ENCODE results near the gene COLEC11. TPM values are rescaled to one million over a fixed set of nuclear protein-coding genes. Genes with fewer than 3 reads are reported as not detected.
"Not testable (repeated sequence)": the region's sequence is repeated elsewhere in the genome, so short reads cannot be mapped to it uniquely, and the experiment has no call there.

COLEC11 gene
- total RNA-seq, result not detected

- no peak for DNase-seq
These were observed at the start of gene COLEC11 for GRCh38 chr2:3594493-3595281. COLEC11 (plus strand) TSS chr2:3595112; CDS start chr2:3604341, 9,229 bp downstream.

DNA sequence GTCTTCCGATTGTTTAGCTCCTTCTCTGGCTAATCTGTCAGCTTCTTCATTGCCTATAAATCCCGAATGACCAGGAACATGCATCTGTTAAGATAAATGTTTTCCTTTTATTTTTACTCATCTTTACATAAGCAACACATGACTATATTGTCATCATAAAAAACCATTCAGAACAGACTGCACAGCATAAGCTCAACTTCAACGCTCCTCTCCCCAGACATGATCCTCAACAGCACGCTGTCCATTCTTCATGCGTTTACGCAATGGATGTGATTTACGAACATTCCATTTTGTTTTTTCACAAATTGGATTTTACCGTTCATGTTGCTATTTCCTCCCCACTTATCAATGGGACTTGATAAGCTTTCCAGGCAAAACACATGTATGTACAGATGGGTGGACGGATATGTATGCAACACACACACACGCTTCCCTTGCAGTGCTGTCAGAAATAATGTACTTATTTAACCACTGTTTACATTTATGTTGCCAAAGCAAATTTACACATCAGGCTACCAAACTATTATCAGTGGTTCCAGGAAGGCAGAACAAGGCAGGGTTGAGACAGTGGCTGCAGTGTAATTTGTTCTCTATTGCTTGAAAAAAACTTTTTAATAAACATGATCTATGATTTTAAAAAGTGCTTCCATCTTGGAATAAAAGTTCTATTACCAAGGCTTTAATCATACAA is 49.0 kb upstream of the COLEC11 start:
- DNase-seq, result no peak

DNA sequence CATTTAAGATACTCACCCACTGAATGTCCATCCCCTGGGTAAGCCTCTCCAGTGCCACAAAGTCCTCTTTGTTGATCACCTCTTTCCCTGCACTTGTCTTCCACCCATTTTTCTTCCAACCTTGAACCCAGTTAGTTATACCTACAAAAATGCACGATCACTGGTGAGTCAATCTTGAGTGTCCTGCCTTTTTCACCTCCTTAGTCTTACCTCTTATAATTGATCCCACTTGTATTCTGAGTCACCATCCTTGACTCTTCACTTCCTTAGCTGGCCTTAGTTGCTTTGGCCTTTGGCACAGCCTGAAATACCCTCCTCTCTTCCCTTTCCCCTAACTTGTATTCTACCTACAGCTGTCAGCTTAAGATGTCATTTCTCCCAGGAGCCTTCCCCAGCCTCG is 47.0 kb upstream of the COLEC11 start:
- DNase-seq, result no peak

GRCh38 chr2:3553946-3554345 is 41.0 kb upstream of the COLEC11 start:
- no peak for DNase-seq

DNA sequence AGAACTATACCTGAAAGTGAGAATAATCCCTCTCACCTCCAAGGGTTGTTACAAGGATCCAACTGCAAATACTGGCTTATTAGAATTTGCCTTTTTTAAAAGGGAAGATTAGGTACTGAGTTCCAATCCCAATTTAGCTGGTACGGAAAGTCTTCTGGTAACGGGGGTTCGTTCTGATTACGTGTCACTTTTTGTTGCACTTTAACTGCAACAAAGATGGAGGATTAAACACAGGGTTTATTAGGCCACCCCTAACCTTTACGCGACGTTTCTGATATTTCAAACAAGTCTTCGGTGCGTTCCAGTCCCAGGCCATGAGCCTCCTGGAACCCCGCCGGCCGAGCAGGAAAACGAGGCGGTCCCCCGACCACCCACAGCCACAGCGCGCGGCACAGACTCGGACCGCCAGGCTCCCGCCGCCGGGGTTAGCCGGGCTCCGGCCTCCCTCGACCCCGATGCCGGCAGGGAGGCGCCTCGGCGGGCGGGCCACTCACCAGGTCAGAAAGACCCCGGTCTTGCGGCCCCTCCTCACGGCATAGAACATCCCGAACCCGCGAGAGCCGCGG is 37.2 kb upstream of the COLEC11 start:
- DNase-seq, result no peak

DNA sequence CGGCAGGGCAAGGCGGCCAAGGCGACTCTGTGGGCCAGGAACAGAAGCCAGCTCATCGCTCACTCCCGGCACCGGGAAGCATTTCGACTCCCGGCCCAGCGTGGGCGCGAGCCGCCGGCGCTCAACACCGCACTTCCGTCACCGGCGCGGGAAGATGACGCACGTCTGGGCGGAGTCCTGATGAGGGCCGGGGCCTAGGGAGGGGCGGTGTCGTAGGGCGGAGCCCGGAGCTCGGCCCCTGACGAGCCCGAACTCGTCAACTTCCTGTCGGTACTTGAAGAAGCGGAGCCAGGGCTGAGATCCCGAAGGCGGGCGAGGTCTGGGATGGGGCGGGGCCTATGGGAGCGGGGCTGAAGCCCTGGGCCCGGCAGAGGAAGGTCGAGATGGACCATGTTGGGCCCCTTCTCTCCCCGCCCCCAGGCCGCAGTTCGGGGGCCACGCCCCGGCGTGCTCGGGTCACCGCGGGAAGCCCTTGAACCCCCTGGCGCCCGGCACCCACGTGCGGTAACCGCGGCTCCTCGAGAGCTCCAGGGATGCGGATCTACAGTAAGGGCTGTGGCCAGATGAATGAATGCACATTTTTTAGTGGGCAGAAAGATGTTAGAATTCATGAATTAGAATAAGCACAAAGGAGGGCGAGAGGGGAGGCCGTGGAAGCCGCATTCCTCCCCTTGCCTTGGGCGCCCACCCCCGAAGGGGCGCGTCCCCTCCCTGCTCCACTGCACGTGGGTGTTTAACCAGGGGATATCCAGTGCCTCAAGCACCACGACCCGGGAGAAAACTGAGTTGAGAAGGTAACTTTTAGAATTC is 36.5 kb upstream of the COLEC11 start, which contains the start of gene RNASEH1:
RNASEH1 (minus strand) TSS at position 129 of the 810 bp plus-strand sequence; CDS start at position 56, 73 bp downstream.
- DNase-seq, result peak; percentile 99

- DNase-seq, result no peak
These were observed 31.4 kb upstream of the COLEC11 start for GRCh38 chr2:3563521-3563976.

GRCh38 chr2:3565117-3565516 is 29.8 kb upstream of the COLEC11 start:
- DNase-seq, result no peak

GRCh38 chr2:3566806-3567205 is 28.1 kb upstream of the COLEC11 start:
- DNase-seq, result no peak

GRCh38 chr2:3569656-3570055 is 25.3 kb upstream of the COLEC11 start:
- not testable (repeated sequence) for DNase-seq

GRCh38 chr2:3571284-3571683 is 23.6 kb upstream of the COLEC11 start:
- no peak for DNase-seq

DNA sequence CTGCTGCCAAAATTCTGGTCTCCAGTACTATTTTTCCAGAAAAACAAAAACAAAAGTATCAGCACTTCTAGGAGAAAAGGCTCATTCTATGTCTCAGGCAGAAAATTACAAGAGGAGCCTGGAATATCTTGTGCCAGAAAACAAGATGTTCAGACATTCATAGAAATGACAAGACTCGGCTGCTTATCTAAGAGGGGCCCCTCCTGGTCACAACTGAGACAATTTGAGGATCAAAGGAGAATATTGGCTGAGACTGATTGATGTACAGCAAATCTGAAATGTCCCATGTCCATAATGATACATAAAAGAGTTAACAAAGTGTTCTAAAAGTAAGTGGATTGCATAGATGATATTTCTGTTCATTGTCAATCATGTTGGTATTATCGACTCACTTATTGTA is 22.3 kb upstream of the COLEC11 start:
- DNase-seq, result no peak

GRCh38 chr2:3574155-3574554 is 20.8 kb upstream of the COLEC11 start:
- no peak for DNase-seq

- DNase-seq, result peak; percentile 25
These were observed 19.2 kb upstream of the COLEC11 start for GRCh38 chr2:3575534-3576262.

DNA sequence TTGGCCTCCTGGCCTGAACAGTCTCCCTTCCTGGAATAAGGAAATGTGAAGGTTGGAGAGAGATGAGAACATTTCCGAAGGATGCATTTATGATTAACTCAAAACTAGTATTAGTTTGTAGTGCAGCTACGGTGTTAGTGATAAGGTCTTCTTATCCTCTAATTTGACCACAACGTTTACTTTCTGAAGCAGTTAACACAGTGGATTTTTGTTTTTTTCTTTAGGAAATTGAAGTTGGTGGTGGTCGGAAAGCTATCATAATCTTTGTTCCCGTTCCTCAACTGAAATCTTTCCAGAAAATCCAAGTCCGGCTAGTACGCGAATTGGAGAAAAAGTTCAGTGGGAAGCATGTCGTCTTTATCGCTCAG is 18.7 kb upstream of the COLEC11 start:
- DNase-seq, result not testable (repeated sequence)

DNA sequence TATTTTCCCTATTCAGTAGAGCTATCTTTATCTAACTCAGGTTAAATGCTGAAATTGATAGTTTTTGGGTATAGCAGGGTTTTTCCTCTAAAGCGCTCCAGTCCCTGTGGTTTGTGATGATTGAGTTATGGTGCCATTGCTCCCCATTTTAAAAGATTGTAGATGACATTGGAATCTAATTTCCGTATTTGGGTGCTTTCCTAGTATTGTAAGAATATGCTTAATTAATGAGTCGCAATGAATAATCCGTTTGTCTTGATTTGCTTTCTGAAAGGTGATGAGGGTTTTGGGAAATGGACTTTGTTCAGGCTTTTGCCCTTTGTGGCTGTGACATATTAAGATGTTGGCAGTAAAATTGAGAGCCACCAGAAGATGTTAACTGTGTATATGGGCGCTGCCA is 15.9 kb upstream of the COLEC11 start:
- no peak for DNase-seq

- DNase-seq, result no peak
These were observed 14.5 kb upstream of the COLEC11 start for GRCh38 chr2:3580449-3580848.

DNA sequence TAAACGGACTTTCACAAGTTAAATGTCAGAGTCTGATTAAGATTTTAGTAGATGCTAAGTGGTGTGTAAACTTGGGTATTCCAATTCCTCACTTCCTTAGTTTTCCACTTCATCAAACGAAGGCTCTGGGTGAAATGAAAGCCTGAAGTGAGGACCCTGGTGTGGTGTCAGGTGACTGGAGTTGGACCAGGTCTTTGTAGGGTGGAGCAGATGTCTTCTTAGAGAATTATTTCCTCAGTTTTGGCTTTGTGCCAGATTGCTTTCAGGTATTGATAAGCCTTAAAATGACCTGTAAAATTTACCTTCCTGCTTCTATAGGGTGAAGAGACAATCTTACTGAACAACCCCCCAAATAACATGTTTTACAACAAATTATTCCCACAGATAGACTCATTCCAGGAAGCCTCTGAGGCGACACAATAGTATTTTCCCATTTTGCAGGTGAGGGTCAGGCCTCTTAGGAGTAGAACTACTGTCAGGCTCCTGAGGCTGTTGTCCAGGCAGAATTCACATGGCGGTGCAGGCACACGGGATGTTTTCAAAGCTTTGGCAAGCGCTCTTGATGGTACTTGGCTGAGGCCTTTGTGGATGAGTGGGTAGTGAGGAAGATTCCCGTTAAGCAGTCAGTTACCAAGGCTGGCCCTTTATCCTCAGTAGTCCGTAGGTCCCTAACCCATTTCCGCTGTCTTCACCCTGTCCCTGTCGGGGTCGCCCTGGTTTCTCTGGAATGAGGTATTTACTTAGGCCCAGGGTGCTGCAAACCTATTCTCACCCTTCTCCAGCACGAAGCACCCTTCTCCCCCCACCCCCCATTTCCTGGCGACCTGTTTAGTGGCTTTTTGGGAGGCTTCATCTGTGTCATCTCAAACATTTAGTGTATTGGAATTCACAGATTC is 13.3 kb upstream of the COLEC11 start:
- no peak for DNase-seq

DNA sequence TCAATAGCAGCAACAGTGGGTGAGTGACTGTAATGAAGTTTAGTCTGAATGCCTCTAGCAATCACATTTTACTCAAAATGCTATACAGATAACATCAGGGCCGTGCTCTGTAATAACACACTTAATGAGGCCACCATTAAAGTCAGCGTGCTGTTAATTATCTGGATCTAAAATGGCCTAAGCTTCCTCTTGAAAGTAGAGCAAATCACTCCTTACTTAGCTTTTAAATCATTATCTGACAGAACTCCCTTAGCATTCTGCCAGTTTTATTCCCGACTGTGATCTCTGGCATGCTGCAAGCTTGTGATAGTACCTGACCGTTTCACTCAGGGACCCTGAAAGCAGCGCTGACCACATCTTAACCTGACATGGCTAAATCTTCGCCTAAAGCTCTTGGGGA is 10.8 kb upstream of the COLEC11 start:
- no peak for DNase-seq

DNA sequence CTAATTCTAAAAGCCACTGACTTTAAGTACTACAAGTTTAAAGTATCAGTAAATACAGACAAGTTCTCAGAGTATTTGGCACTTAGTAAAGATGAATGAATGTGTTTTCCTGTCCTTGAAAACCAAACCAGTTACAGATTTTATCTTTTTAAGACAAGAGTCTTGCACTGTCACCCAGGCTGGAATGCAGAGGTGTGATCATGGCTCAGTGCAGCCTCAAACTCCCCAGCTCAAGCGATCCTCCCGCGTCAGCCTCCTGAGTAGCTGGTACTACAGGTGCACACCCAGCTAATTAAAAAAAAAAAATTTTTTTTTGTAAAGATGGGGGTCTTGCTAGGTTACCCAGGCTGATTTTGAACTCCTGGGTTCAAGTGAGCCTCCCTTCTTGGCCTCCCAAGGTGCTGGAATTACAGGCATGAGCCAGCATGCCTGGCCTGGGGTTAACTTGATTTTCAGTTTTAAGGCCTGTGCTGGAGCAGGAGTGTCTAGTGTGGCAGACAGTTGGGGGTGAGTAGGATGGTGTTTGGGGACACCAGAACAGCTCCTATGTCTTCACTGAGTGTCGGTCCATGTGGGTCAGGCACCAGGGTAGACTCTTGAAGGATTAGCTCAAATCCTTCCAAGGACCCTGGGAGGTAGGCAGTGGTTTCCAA is 10.2 kb upstream of the COLEC11 start:
- DNase-seq, result no peak
